Endodermal cell (in vitro differentiated cells): ENCODE results near the gene SLC12A6. TPM values are rescaled to one million over a fixed set of nuclear protein-coding genes. Genes with fewer than 3 reads are reported as not detected.

ENCODE experiments used
- DNase-seq: peaks from one replicate; pipeline ENCODE4 v3.0.0-alpha.2; 2017
- H3K27ac ChIP-seq: 2 replicates; pipeline ENCODE4 v1.5.1; 2013; ENCODE audit warnings: mild to moderate bottlenecking, low read depth, low read length, moderate library complexity
- H3K27me3 ChIP-seq: 2 replicates; pipeline ENCODE4 v1.6.1; 2013; ENCODE audit warnings: mild to moderate bottlenecking, low read length, moderate library complexity; ENCODE audit not compliant: insufficient read depth, control insufficient read depth, poor library complexity, severe bottlenecking
- H3K36me3 ChIP-seq: 2 replicates; pipeline ENCODE4 v1.7.0; 2013; ENCODE audit warnings: mild to moderate bottlenecking, low read length, moderate library complexity; ENCODE audit not compliant: control insufficient read depth, insufficient read depth
- H3K4me1 ChIP-seq: one replicate; pipeline ENCODE4 v1.7.0; 2013; ENCODE audit warnings: low read length; ENCODE audit not compliant: control insufficient read depth, insufficient read depth
- H3K4me3 ChIP-seq: 2 replicates; pipeline ENCODE4 v1.5.1; 2013; ENCODE audit warnings: mild to moderate bottlenecking, low read length, moderate library complexity
- H3K9ac ChIP-seq: 2 replicates; pipeline ENCODE4 v1.6.1; 2013; ENCODE audit warnings: mild to moderate bottlenecking, low read length, moderate library complexity; ENCODE audit not compliant: poor library complexity, severe bottlenecking; ENCODE audit errors: extremely low read depth
- H3K9me3 ChIP-seq: 2 replicates; pipeline ENCODE4 v1.6.1; 2013; ENCODE audit warnings: mild to moderate bottlenecking, low read length, moderate library complexity; ENCODE audit not compliant: control insufficient read depth
- H3K27ac Mint-ChIP-seq: 2 replicates; pipeline ENCODE4 v1.8.0; 2020; ENCODE audit warnings: mixed read lengths
- H3K27me3 Mint-ChIP-seq: 2 replicates; pipeline ENCODE4 v1.8.0; 2021; ENCODE audit warnings: mild to moderate bottlenecking, mixed read lengths; ENCODE audit not compliant: insufficient read depth
- H3K36me3 Mint-ChIP-seq: 2 replicates; pipeline ENCODE4 v1.8.0; 2020; ENCODE audit warnings: low read depth, mixed read lengths
- H3K4me1 Mint-ChIP-seq: 2 replicates; pipeline ENCODE4 v1.8.0; 2020; ENCODE audit warnings: mixed read lengths
- H3K4me3 Mint-ChIP-seq: 2 replicates; pipeline ENCODE4 v1.8.0; 2020; ENCODE audit warnings: mild to moderate bottlenecking, moderate library complexity, mixed read lengths
- H3K9me3 Mint-ChIP-seq: 2 replicates; pipeline ENCODE4 v1.8.0; 2020; ENCODE audit warnings: mild to moderate bottlenecking, mixed read lengths
- WGBS, 2 experiments: methylation state at CpG; one replicate each; pipeline versions ENCODE4 v1.1.5 to v1.1.7; 2013; ENCODE audit warnings: missing lambda C conversion rate in 2 of 2, mixed read lengths in 1 of 2; ENCODE audit not compliant: insufficient coverage in 1 of 2, insufficient read length in 1 of 2; 5-methylcytosine and 5-hydroxymethylcytosine counted together
- total RNA-seq, 2 donors: library from RNA; stranded (reverse); fragmentation: NEBNext Ultra II Directional in 1 of 2; extraction: Animal tissue kit (Norgen Biotek cat#: 25700) in 1 of 2; gene quantifications; 2 replicates in 1 of 2; 3 replicates in 1 of 2; pipeline ENCODE4 v1.2.1, GENCODE V29; 2021
- TF ChIP-seq, protein P1 (sequence below): fragments of 200-600 bp; sonication (generic); conservative IDR thresholded peaks from 2 replicates; pipeline ENCODE4 v1.5.0; 2021; ENCODE audit warnings: antibody characterized with exemption, mild to moderate bottlenecking

SLC12A6 gene
- total RNA-seq, 2 donors from 2014 or later: 18.2 to 23.3 TPM

DNA sequence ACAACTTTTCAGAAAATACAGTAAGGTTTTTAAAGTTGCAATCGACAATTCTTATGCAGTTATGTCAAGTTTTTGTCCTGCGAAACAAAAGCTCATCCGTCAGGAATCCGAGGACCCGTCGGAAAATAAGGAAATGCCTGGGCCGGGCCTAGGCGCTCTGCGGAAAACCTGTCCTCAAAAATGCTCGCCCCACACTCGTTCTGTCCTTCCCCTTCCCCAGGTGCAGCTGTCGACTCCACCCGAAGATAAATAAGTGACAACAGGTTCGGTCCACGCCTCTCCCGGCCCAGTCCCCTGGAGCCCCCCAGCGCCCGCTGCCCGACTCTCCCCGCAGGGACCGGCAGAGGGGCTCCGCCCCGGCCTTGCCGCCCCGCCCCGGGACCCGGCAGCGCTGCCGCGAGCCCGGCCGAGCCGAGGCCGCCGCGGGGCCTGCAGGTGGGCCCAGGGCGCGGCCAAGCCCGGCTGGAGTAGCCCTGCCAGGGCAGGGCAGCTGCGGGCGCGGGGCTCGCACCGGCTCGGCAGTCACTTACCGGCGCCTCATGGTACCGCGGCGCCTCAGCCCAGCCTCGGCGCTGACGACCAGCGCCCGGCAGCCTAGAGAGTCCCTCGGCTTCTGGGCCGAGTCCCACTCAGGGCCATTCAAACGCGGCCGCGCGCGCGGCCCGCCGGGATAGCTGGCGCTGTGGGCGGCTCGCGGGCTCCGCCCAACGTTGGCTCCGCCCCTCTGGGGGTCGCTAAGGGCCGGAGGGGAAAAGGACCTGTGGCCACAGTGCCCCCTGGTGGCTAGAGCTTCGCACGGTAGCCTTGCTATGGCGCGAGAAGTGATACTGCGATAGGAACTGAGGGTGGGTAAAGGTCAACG, 127.9 kb downstream of the SLC12A6 start, which contains the start of gene KATNBL1:
TSS of gene KATNBL1 (minus strand) at position 676 of the 862 bp plus-strand sequence. CDS start 46,420 bp downstream, outside the sequence.
- 1% methylated on average over 25 to 81 of the region's 81 CpGs for WGBS, 2 experiments
- peak within 1 kb of the TSS; percentile 84 for H3K4me3 Mint-ChIP-seq
- H3K36me3 ChIP-seq: peaks cover 10% of the 10 kb centered on the region
- no peaks in the 10 kb centered on the region for H3K27me3 ChIP-seq
- TF ChIP-seq, protein P1, sequence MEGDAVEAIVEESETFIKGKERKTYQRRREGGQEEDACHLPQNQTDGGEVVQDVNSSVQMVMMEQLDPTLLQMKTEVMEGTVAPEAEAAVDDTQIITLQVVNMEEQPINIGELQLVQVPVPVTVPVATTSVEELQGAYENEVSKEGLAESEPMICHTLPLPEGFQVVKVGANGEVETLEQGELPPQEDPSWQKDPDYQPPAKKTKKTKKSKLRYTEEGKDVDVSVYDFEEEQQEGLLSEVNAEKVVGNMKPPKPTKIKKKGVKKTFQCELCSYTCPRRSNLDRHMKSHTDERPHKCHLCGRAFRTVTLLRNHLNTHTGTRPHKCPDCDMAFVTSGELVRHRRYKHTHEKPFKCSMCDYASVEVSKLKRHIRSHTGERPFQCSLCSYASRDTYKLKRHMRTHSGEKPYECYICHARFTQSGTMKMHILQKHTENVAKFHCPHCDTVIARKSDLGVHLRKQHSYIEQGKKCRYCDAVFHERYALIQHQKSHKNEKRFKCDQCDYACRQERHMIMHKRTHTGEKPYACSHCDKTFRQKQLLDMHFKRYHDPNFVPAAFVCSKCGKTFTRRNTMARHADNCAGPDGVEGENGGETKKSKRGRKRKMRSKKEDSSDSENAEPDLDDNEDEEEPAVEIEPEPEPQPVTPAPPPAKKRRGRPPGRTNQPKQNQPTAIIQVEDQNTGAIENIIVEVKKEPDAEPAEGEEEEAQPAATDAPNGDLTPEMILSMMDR: peak; percentile 98
- DNase-seq: peak; percentile 99
- peak within 1 kb of the TSS; percentile 75 for H3K9ac ChIP-seq
- H3K27ac Mint-ChIP-seq: peak within 1 kb of the TSS; percentile 91
- peak within 1 kb of the TSS; percentile 84 for H3K4me3 ChIP-seq
- peaks cover 14% of the 10 kb centered on the region for H3K36me3 Mint-ChIP-seq
- H3K4me1 ChIP-seq: no peaks in the 10 kb centered on the region
- H3K4me1 Mint-ChIP-seq: peaks cover 23% of the 10 kb centered on the region
- H3K27me3 Mint-ChIP-seq: no peaks in the 10 kb centered on the region
- H3K9me3 Mint-ChIP-seq: no peaks in the 10 kb centered on the region
- H3K27ac ChIP-seq: peak within 1 kb of the TSS; percentile 85
- H3K9me3 ChIP-seq: no peaks in the 10 kb centered on the region

DNA sequence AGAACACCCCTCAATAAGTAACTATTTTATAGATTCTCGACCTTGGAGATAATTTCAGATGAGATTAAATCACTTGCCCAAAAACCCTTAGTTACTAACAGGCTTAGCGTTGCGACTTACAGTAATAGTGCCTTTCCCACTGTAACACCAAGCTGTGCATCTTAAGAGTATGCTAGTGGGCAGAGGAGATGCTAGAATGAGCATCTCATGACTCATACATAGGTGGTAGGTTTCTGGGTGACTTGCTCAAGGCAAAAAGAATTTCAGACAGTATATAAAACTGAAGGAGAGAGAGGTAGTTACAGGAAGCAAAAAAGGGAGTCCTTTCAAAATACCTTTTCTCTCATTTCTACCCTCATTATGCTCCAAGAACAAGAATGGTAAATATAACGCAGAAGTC, 131.6 kb downstream of the SLC12A6 start:
- H3K36me3 Mint-ChIP-seq: peaks cover 22% of the 10 kb centered on the region
- H3K27ac ChIP-seq: no peak overlapping the region
- peaks cover 10% of the 10 kb centered on the region for H3K36me3 ChIP-seq
- DNase-seq: no peak
- H3K4me3 ChIP-seq: no peak overlapping the region
- 100% methylated on average over 1 to 4 of the region's 4 CpGs for WGBS, 2 experiments
- H3K27ac Mint-ChIP-seq: no peak overlapping the region
- no peak overlapping the region for H3K9ac ChIP-seq
- TF ChIP-seq, protein P1: no peak
- no peaks in the 10 kb centered on the region for H3K27me3 ChIP-seq
- no peaks in the 10 kb centered on the region for H3K4me1 ChIP-seq
- H3K9me3 ChIP-seq: no peaks in the 10 kb centered on the region
- H3K4me3 Mint-ChIP-seq: no peak overlapping the region
- H3K9me3 Mint-ChIP-seq: peaks cover 2% of the 10 kb centered on the region
- H3K4me1 Mint-ChIP-seq: peaks cover 5% of the 10 kb centered on the region
- H3K27me3 Mint-ChIP-seq: no peaks in the 10 kb centered on the region

GRCh38 chr15:34203936-34204335, 133.6 kb downstream of the SLC12A6 start:
- Histone ChIP-seq H3K4me1 (no peaks in the 10 kb centered on the region), H3K27ac (no peak overlapping the region), H3K9ac (no peak overlapping the region), H3K9me3 (peaks cover 7% of the 10 kb centered on the region), H3K27me3 (no peaks in the 10 kb centered on the region), H3K4me3 (no peak overlapping the region), H3K36me3 (peaks cover 16% of the 10 kb centered on the region)
- Mint-ChIP-seq H3K9me3 (peaks cover 19% of the 10 kb centered on the region), H3K36me3 (peaks cover 43% of the 10 kb centered on the region), H3K4me3 (no peak overlapping the region), H3K27ac (no peak overlapping the region), H3K4me1 (peaks cover 5% of the 10 kb centered on the region), H3K27me3 (no peaks in the 10 kb centered on the region)
- DNase-seq: no peak
- TF ChIP-seq, protein P1: no peak
- 100% methylated on average over 1 of the region's 1 CpG; no CpG with 5 or more reads in 1 of the 2 experiments for WGBS, 2 experiments
